Mesodermal cell (in vitro differentiated cells): ENCODE data around the gene TBX15.

Experiments
- H3K27ac ChIP-seq: 2 replicates; pipeline ENCODE4 v1.7.0; 2013; ENCODE audit warnings: mild to moderate bottlenecking, low read depth, low read length, moderate library complexity; ENCODE audit not compliant: severe bottlenecking
- H3K36me3 ChIP-seq: 2 replicates; pipeline ENCODE4 v1.7.1; 2013; ENCODE audit warnings: mild to moderate bottlenecking, low read length, moderate library complexity; ENCODE audit not compliant: control insufficient read depth, insufficient read depth
- H3K4me1 ChIP-seq: one replicate; pipeline ENCODE4 v1.7.1; 2013; ENCODE audit warnings: mild to moderate bottlenecking, low read length; ENCODE audit not compliant: insufficient read depth, control insufficient read depth, poor library complexity, severe bottlenecking
- H3K4me3 ChIP-seq: 2 replicates; pipeline ENCODE4 v1.7.0; 2013; ENCODE audit warnings: low read length, control low read depth, mild to moderate bottlenecking; ENCODE audit not compliant: insufficient read depth, poor library complexity, severe bottlenecking; ENCODE audit errors: extremely low read depth
- H3K9me3 ChIP-seq: 2 replicates; pipeline ENCODE4 v1.7.1; 2013; ENCODE audit warnings: mild to moderate bottlenecking, low read length, moderate library complexity; ENCODE audit not compliant: control insufficient read depth
- WGBS, 2 experiments: methylation state at CpG; one replicate each; pipeline ENCODE4 v1.1.5; 2013; ENCODE audit warnings: missing lambda C conversion rate in 2 of 2; ENCODE audit not compliant: insufficient coverage in 2 of 2; 5-methylcytosine and 5-hydroxymethylcytosine counted together

The TBX15 gene

DNA sequence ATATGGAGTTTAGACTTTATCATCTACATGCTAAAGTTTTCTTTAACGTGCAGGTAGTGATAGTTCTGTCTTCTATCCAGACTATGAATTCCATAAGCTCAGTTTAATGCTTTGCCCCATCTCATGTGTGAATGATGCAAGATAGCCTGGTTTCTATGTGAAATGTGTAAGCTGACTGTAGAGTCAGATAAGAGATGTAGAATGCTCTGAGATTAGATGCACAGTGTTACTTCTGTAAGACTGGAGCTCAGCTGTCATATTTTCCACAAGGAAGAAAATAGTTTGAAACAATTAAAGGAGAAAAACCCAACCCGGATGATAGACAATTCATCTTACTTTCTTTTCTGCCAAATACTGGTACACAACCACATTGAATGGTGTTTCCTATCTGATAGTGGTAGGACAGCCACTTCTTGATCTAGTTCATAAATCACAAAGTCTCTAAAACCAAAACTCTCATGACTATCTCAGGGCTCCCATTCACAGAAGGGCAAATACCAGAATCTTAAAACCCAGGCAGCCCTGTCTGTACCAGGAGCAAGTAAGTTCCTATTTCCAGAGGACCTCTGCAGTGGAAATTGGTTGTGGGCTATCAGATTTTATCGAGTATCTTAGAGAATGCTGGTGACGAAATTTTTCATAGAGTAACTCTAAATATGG, 50.6 kb downstream of the TBX15 start:
- no peak overlapping the region for H3K4me3 ChIP-seq
- no peaks in the 10 kb centered on the region for H3K9me3 ChIP-seq
- H3K36me3 ChIP-seq, result no peaks in the 10 kb centered on the region
- 67 to 94% methylated on average over 2 to 3 of the region's 4 CpGs for WGBS, 2 experiments
- no peaks in the 10 kb centered on the region for H3K4me1 ChIP-seq
- H3K27ac ChIP-seq, result no peak overlapping the region

DNA sequence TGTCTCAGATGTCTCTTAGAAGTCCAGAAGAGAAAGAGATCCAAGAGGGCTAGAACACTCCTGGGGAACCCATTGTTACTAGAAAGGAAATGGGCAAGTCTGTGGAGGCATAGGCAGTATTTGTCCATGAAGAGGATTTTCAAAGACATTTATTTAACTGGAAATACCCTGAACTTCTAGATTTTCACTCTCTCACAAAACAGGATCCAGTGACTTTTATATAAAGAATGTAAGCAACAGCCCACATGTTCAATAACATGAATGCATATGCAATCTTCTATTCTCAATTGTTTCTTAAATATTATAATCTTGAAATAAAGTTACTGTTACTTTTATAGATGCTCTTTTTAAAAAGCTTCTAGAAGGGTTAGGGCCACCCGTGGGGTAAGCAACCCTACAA, 53.4 kb downstream of the TBX15 start:
- Histone ChIP-seq H3K27ac (no peak overlapping the region), H3K4me1 (no peaks in the 10 kb centered on the region), H3K4me3 (no peak overlapping the region), H3K36me3 (no peaks in the 10 kb centered on the region), H3K9me3 (no peaks in the 10 kb centered on the region)
- no CpG with 5 or more reads among the region's 1 CpG for WGBS, 2 experiments

DNA sequence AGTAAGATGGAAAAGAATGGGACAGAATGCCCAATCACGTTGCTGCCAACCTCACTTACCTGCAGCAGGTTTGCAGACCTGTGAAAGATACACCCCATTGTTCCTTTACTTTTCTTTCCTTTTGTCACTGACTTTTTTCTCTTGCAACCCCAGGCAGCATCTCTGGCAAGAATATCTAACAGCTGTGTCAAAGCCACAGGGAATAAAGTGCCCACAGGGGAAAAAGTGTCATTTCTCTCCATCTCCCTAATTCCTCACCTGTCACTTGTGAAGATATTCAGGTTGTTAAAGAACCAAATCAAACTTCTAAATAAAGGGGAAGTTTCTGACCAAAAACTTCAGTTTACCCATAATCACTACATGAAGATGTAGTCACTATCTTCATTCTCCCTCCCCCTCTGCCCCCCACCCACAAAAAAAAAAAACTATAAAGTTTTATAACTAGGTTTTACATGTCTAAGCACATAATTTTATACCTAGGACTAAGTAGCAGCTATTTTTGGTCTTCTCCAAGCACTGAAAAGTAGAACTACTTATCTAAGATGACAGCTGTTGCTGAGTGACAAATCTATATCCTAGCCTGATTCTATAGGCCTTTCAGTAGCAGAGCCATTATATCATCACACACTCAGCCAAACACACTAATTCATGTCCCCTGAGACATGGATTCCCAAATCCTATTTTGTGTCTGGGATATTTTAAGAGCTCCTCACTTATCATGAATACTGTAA, 54.9 kb downstream of the TBX15 start:
- 64 to 83% methylated on average over 1 of the region's 1 CpG for WGBS, 2 experiments
- H3K4me3 ChIP-seq, result no peak overlapping the region
- no peak overlapping the region for H3K27ac ChIP-seq
- H3K4me1 ChIP-seq, result no peaks in the 10 kb centered on the region
- H3K36me3 ChIP-seq, result no peaks in the 10 kb centered on the region
- H3K9me3 ChIP-seq, result no peaks in the 10 kb centered on the region

DNA sequence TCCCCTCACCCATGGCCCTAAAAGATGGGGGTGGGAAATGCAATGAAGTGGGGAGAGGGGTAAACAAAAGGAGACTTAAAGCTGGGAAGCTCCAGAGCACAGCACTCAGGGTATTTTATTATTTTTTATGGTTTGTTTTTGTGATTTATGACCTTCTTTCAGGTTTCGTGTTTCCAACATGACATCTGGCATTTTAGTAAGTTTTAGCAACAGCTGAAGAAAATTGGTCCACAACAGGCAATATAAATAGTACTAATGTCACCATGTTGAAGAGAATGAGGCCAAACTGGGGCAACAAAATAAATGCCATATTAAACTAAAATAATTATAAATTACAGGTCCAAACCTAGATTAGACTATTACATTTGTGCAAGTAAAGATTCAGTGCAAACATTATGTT, 56.3 kb downstream of the TBX15 start:
- Histone ChIP-seq H3K36me3 (no peaks in the 10 kb centered on the region), H3K4me3 (no peak overlapping the region), H3K4me1 (no peaks in the 10 kb centered on the region), H3K27ac (no peak overlapping the region), H3K9me3 (no peaks in the 10 kb centered on the region)
- no CpG with 5 or more reads among the region's 1 CpG for WGBS, 2 experiments

DNA sequence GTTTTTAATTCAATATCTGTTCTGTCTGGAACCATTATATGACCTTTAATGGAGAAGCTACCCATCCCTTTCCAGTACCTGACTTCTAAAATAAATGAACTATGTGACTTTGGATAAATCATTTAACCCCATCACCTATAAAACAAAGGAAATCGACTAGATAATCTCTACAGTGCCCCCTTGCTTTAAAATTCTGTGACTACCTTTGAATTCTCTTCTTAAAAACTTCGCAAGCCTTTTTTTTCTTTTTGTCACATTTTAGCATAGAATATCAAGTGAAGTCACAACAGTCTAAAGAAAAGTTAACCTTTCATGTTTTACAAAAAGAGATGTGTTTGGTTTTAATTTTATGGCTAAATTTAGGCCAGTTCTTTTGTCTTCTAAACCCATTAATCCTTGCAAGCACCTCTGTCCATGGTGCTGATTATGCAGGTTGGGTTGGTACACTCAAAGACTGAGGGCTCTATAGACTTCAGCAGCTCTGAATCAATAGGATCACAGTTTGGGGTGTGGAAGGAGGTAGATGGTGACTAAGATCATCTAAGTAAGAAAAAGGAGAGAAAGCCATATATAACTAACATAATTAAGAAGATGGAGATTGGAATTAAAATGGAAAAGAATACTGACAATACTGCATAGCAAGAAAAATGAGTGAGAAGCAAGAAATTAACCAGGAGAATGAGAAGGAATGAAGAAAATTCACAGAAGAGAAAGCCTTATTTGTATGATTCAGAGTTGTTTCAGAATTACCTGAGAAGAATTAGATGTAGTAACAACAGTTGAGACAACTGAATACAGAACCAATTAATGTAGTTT, 59.2 kb downstream of the TBX15 start:
- Histone ChIP-seq H3K36me3 (no peaks in the 10 kb centered on the region), H3K4me1 (no peaks in the 10 kb centered on the region), H3K4me3 (no peak overlapping the region), H3K27ac (no peak overlapping the region), H3K9me3 (no peaks in the 10 kb centered on the region)
- 83% methylated on average over 2 of the region's 2 CpGs; no CpG with 5 or more reads in 1 of the 2 experiments for WGBS, 2 experiments

DNA sequence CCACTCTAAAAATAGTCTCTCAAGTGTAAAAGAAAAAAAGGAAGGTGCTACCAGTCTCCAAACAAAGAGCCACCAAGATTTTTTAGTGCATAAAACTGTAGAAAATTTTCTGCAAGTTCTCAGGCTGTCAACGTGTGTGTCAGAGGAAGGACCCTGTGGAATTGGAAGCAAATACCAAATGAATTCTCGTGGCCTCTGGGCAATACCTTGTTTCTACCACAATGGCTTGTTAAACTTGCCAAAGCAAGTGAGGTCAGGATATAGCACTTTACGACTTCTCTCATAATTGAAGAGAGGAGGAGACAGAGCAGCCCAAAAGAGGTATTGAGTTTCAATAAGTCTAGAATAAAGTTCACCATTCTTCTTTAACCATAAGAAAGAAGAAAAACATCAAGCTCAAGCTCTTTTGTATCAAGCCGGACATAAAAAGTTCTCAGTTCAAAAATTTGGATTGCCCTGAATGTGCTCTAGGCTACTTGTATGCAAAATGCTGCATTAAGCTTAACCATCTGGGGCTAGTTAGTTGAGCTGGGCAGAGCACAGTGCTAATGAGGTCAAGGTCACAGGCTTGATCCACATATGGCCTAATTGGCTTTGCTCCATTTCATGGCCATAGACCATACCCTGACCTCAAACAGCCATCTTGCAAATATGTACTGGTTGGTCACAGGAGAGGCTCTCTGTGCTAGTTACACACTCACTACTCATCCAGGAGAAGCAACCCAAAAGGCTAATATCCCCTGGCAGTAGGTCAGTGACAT, 60.5 kb downstream of the TBX15 start:
- Histone ChIP-seq H3K4me1 (no peaks in the 10 kb centered on the region), H3K27ac (no peak overlapping the region), H3K36me3 (peaks cover 9% of the 10 kb centered on the region), H3K4me3 (no peak overlapping the region), H3K9me3 (no peaks in the 10 kb centered on the region)
- WGBS, 2 experiments, result 87 to 92% methylated on average over 2 of the region's 4 CpGs

DNA sequence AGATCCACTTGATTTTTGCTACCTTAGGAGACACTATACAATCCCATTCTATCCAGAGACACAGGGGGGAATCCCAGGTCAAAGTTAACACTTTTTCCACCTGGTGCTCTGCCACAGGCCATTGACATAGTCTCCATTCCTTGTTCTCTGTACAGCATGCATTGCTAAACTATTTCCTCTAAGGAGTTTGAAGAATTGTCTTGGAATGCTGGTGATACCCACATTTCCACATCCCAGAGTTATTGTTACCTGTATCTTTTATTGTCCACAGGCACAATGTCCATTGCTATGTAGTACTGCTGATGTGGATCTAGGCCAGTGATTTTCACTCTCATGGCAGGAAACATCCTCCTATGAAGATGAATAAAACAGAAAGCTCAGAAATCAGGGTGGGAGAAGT, 61.9 kb downstream of the TBX15 start:
- no peaks in the 10 kb centered on the region for H3K9me3 ChIP-seq
- H3K36me3 ChIP-seq, result peaks cover 11% of the 10 kb centered on the region
- no peak overlapping the region for H3K4me3 ChIP-seq
- H3K4me1 ChIP-seq, result no peaks in the 10 kb centered on the region
- H3K27ac ChIP-seq, result no peak overlapping the region

DNA sequence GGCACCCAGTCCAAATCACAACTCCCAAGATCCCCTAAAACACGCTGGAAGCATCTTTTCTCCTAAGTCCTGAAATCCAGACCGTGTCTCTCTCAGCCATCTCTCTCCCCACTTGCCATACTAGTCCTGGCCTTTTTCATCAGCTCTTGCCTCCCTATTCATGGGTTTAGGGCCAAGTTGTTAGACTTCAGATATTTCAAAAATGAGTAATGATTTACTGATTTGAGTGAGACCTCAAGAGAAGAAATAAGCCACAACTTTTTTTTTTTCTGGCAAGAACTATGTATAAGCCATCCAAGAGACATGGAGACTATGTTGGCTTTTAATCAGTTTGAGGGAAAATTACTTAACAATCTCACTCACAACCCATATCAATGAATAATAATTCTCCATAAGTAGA, 62.5 kb downstream of the TBX15 start:
- WGBS, 2 experiments, result 63% methylated on average over 1 of the region's 2 CpGs; no CpG with 5 or more reads in 1 of the 2 experiments
- peaks cover 11% of the 10 kb centered on the region for H3K36me3 ChIP-seq
- no peak overlapping the region for H3K27ac ChIP-seq
- no peak overlapping the region for H3K4me3 ChIP-seq
- no peaks in the 10 kb centered on the region for H3K4me1 ChIP-seq
- no peaks in the 10 kb centered on the region for H3K9me3 ChIP-seq

DNA sequence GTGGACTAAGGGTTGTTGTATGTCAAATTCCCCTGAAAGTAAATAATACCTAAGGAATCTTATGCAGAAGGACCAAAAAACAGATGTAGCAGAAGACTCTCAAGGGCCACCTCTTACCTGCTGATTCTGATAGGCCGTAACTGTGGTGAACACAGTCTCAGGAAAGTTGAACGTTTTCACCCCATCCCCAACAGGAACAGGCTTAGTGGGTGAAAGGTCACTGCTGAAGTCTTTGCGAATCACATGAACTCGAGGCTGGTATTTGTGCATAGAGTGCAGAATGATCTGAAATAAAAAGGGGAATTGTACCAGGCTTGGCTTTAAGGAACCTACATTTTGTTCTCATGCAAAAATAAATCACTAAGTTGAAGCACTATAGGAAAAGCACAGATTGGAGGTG, 64.8 kb downstream of the TBX15 start:
- Histone ChIP-seq H3K27ac (no peak overlapping the region), H3K4me1 (no peaks in the 10 kb centered on the region), H3K9me3 (no peaks in the 10 kb centered on the region), H3K4me3 (no peak overlapping the region), H3K36me3 (peaks cover 11% of the 10 kb centered on the region)
- WGBS, 2 experiments, result 78% methylated on average over 3 of the region's 4 CpGs; no CpG with 5 or more reads in 1 of the 2 experiments

DNA sequence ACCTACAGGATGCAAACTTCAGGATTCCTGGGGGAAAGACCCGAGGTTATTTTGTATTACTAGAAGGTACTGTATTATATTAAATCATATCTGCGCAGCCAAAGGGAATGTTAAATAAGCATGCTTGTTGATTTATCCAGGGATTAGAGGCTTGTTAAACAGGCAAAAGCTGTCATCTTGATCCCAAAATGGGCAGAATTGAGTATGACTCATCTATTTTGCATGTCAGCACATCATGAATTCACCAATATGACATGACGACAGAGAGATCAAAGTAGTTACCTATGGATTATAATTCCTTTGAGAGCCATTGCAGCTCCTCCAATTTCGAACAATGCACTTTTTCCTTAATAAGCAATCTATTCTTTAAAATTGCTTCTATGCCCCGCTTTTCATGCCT, 66.1 kb downstream of the TBX15 start:
- Histone ChIP-seq H3K36me3 (peaks cover 11% of the 10 kb centered on the region), H3K4me3 (no peak overlapping the region), H3K9me3 (no peaks in the 10 kb centered on the region), H3K27ac (no peak overlapping the region), H3K4me1 (no peaks in the 10 kb centered on the region)
- WGBS, 2 experiments, result 100% methylated on average over 1 to 3 of the region's 5 CpGs
